Trophoblast cell (in vitro differentiated cells and primary cell): ENCODE results near the gene PADI1.

Source experiments
- DNase-seq, 2 donors: peaks; one replicate each; pipeline ENCODE4 v3.0.0-alpha.2; 2016
- H2AFZ ChIP-seq: 2 replicates; pipeline ENCODE4 v1.6.1; 2013; ENCODE audit warnings: low read length, moderate library complexity, mild to moderate bottlenecking; ENCODE audit not compliant: insufficient read depth, poor library complexity
- H2AK5ac ChIP-seq: 2 replicates; pipeline ENCODE4 v1.6.1; 2013; ENCODE audit warnings: mild to moderate bottlenecking, low read length
- H2BK120ac ChIP-seq: 2 replicates; pipeline ENCODE4 v1.6.1; 2013; ENCODE audit warnings: low read length, mild to moderate bottlenecking, moderate library complexity; ENCODE audit not compliant: insufficient read depth, poor library complexity
- H2BK12ac ChIP-seq: 2 replicates; pipeline ENCODE4 v1.6.1; 2013; ENCODE audit warnings: mild to moderate bottlenecking, low read length, moderate library complexity
- H2BK5ac ChIP-seq: 2 replicates; pipeline ENCODE4 v1.6.1; 2013; ENCODE audit warnings: low read length, low read depth, moderate library complexity, mild to moderate bottlenecking; ENCODE audit not compliant: poor library complexity
- H3K14ac ChIP-seq: 2 replicates; pipeline ENCODE4 v1.6.1; 2013; ENCODE audit warnings: mild to moderate bottlenecking, low read length
- H3K18ac ChIP-seq: 2 replicates; pipeline ENCODE4 v1.6.1; 2013; ENCODE audit warnings: mild to moderate bottlenecking, low read length
- H3K23ac ChIP-seq: 2 replicates; pipeline ENCODE4 v1.6.1; 2013; ENCODE audit warnings: low read length
- H3K27ac ChIP-seq: 2 replicates; pipeline ENCODE4 v1.5.1; 2013; ENCODE audit warnings: low read depth, mild to moderate bottlenecking, inconsistent platforms, low read length, moderate library complexity
- H3K27me3 ChIP-seq: 2 replicates; pipeline ENCODE4 v1.6.1; 2013; ENCODE audit warnings: inconsistent platforms, mild to moderate bottlenecking, low read length, moderate library complexity; ENCODE audit not compliant: insufficient read depth
- H3K36me3 ChIP-seq, 2 experiments: 1 replicate in 1 of 2; 2 replicates in 1 of 2; pipeline ENCODE4 v1.6.1; 2013; ENCODE audit warnings: low read length in 2 of 2, mild to moderate bottlenecking in 2 of 2, moderate library complexity in 1 of 2; ENCODE audit not compliant: insufficient read depth in 2 of 2, control insufficient read depth in 1 of 2
- H3K4ac ChIP-seq: 2 replicates; pipeline ENCODE4 v1.6.1; 2013; ENCODE audit warnings: low read depth, mild to moderate bottlenecking, low read length, moderate library complexity
- H3K4me1 ChIP-seq, 2 experiments: 1 replicate in 1 of 2; 2 replicates in 1 of 2; pipeline ENCODE4 v1.6.1; 2013; ENCODE audit warnings: low read length in 2 of 2, mild to moderate bottlenecking in 2 of 2, moderate library complexity in 1 of 2; ENCODE audit not compliant: insufficient read depth in 2 of 2, control insufficient read depth in 1 of 2
- H3K4me2 ChIP-seq: 2 replicates; pipeline ENCODE4 v1.6.1; 2013; ENCODE audit warnings: inconsistent platforms, mild to moderate bottlenecking, low read length, moderate library complexity
- H3K4me3 ChIP-seq: 2 replicates; pipeline ENCODE4 v1.5.1; 2013; ENCODE audit warnings: mild to moderate bottlenecking, low read depth, low read length, inconsistent platforms
- H3K79me1 ChIP-seq: one replicate; pipeline ENCODE4 v1.6.1; 2013; ENCODE audit warnings: low read length
- H3K79me2 ChIP-seq: 2 replicates; pipeline ENCODE4 v1.6.1; 2013; ENCODE audit warnings: low read length, mild to moderate bottlenecking; ENCODE audit not compliant: control insufficient read depth, insufficient read depth, poor library complexity
- H3K9ac ChIP-seq: 2 replicates; pipeline ENCODE4 v1.6.1; 2013; ENCODE audit warnings: mild to moderate bottlenecking, low read length
- H3K9me3 ChIP-seq: 2 replicates; pipeline ENCODE4 v1.6.1; 2013; ENCODE audit warnings: low read depth, mild to moderate bottlenecking, control low read depth, inconsistent platforms, low read length; ENCODE audit not compliant: insufficient read depth
- H4K12ac ChIP-seq: 2 replicates; pipeline ENCODE4 v1.6.1; 2013; ENCODE audit warnings: low read depth, mild to moderate bottlenecking, low read length, moderate library complexity
- H4K8ac ChIP-seq: 2 replicates; pipeline ENCODE4 v1.6.1; 2013; ENCODE audit warnings: low read depth, mild to moderate bottlenecking, low read length, moderate library complexity
- H4K91ac ChIP-seq: one replicate; pipeline ENCODE4 v1.6.1; 2013; ENCODE audit warnings: low read depth, mild to moderate bottlenecking, low read length, moderate library complexity
- WGBS: extraction: QIAGEN DNeasy Blood & Tissue Kit; methylation state at CpG from one replicate; pipeline ENCODE4 v1.1.7; 2013; ENCODE audit warnings: missing lambda C conversion rate; ENCODE audit not compliant: insufficient read length, insufficient coverage; ENCODE audit errors: extremely low coverage; 5-methylcytosine and 5-hydroxymethylcytosine counted together

The PADI1 gene

GRCh38 chr1:17177651-17178050 is 27.3 kb upstream of the PADI1 start:
- Histone ChIP-seq H3K79me1 (no peaks in the 10 kb centered on the region), H2AK5ac (no peak overlapping the region), H3K18ac (no peak overlapping the region), H3K9ac (no peak overlapping the region), H3K36me3 (no peaks in the 10 kb centered on the region), H3K4me3 (no peak overlapping the region), H3K27me3 (no peaks in the 10 kb centered on the region), H3K4ac (no peak overlapping the region), H3K79me2 (no peaks in the 10 kb centered on the region), H3K4me1 (peaks cover 4% of the 10 kb centered on the region in 2 experiments), H3K27ac (no peak overlapping the region), H2BK5ac (no peak overlapping the region), H3K9me3 (peaks cover 2% of the 10 kb centered on the region), H4K12ac (no peak overlapping the region), H3K23ac (no peak overlapping the region), H4K91ac (no peak overlapping the region), H3K4me2 (no peak overlapping the region), H2AFZ (no peak overlapping the region), H2BK120ac (no peak overlapping the region), H3K14ac (no peak overlapping the region), H4K8ac (no peak overlapping the region), H2BK12ac (no peak overlapping the region)
- no CpG with 5 or more reads among the region's 1 CpG for WGBS
- DNase-seq: peak in 1 of 2 donors; percentile 71

- Histone ChIP-seq H3K27me3 (no peaks in the 10 kb centered on the region), H3K4me2 (no peak overlapping the region), H4K12ac (no peak overlapping the region), H3K9ac (no peak overlapping the region), H3K23ac (no peak overlapping the region), H3K18ac (no peak overlapping the region), H3K79me2 (no peaks in the 10 kb centered on the region), H4K91ac (no peak overlapping the region), H3K27ac (no peak overlapping the region), H3K36me3 (no peaks in the 10 kb centered on the region), H3K9me3 (peaks cover 1% of the 10 kb centered on the region), H2AFZ (no peak overlapping the region), H3K14ac (no peak overlapping the region), H3K4me1 (peaks cover 4 to 13% of the 10 kb centered on the region in 2 experiments), H2BK120ac (no peak overlapping the region), H2BK12ac (no peak overlapping the region), H2BK5ac (no peak overlapping the region), H3K4me3 (no peak overlapping the region), H3K79me1 (no peaks in the 10 kb centered on the region), H3K4ac (no peak overlapping the region), H2AK5ac (no peak overlapping the region), H4K8ac (no peak overlapping the region)
- WGBS: no CpG with 5 or more reads among the region's 6 CpGs
- peak; percentile 26 to 71 for DNase-seq
These were observed 23.0 kb upstream of the PADI1 start for GRCh38 chr1:17181781-17182464.

GRCh38 chr1:17183388-17184160 is 21.4 kb upstream of the PADI1 start:
- no peak overlapping the region for H3K4ac ChIP-seq
- no peak overlapping the region for H4K8ac ChIP-seq
- H3K4me2 ChIP-seq: no peak overlapping the region
- WGBS: no CpG with 5 or more reads among the region's 12 CpGs
- H2AK5ac ChIP-seq: no peak overlapping the region
- no peaks in the 10 kb centered on the region for H3K79me2 ChIP-seq
- H2BK120ac ChIP-seq: no peak overlapping the region
- H3K9me3 ChIP-seq: peaks cover 1% of the 10 kb centered on the region
- H3K36me3 ChIP-seq: no peaks in the 10 kb centered on the region
- no peak overlapping the region for H3K4me3 ChIP-seq
- H3K4me1 ChIP-seq: peaks cover 4 to 14% of the 10 kb centered on the region in 2 experiments
- no peak overlapping the region for H4K91ac ChIP-seq
- no peak overlapping the region for H2BK12ac ChIP-seq
- no peak overlapping the region for H3K27ac ChIP-seq
- H3K79me1 ChIP-seq: no peaks in the 10 kb centered on the region
- peak in 1 of 2 donors; percentile 33 for DNase-seq
- no peak overlapping the region for H4K12ac ChIP-seq
- H3K23ac ChIP-seq: no peak overlapping the region
- no peak overlapping the region for H3K9ac ChIP-seq
- H3K27me3 ChIP-seq: no peaks in the 10 kb centered on the region
- no peak overlapping the region for H2AFZ ChIP-seq
- H2BK5ac ChIP-seq: no peak overlapping the region
- H3K14ac ChIP-seq: no peak overlapping the region
- H3K18ac ChIP-seq: no peak overlapping the region

DNA sequence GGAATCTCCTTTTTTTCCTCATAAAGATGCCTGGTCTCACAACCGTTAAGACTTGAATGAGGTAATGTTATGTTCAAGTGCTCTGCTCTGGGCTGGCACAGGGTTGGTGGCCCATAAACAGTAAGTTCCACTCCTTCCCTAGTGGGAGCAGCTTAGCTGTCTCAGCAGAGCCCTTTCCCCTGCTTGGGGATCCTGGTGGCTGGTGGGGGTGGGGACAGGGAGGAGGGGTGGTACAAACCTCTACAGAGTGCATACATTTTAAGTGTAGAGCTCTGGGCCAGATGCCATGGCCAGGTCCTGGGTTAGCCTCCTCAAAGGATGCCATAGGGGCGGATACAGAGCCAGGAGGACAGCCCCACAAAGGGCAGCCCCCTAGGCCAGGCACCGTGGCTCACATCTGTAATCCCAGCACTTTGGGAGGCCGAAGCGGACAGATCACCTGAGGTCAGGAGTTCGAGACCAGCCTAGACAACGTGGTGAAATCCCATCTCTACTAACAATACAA is 20.7 kb upstream of the PADI1 start:
- Histone ChIP-seq H3K27ac (no peak overlapping the region), H3K4me3 (no peak overlapping the region)
- no CpG with 5 or more reads among the region's 7 CpGs for WGBS

More for the DNA sequence above, 20.7 kb upstream of the PADI1 start:
- no peak overlapping the region for H2AFZ ChIP-seq
- no peak overlapping the region for H3K4me2 ChIP-seq
- H3K14ac ChIP-seq: no peak overlapping the region
- H3K9me3 ChIP-seq: peaks cover 1% of the 10 kb centered on the region
- no peak overlapping the region for H2AK5ac ChIP-seq
- H3K4ac ChIP-seq: no peak overlapping the region
- no peak overlapping the region for H3K23ac ChIP-seq
- no peaks in the 10 kb centered on the region for H3K79me2 ChIP-seq
- H3K9ac ChIP-seq: no peak overlapping the region
- no peaks in the 10 kb centered on the region for H3K36me3 ChIP-seq
- H4K12ac ChIP-seq: no peak overlapping the region
- H2BK120ac ChIP-seq: no peak overlapping the region
- H2BK5ac ChIP-seq: no peak overlapping the region
- peaks cover 4 to 14% of the 10 kb centered on the region in 2 experiments for H3K4me1 ChIP-seq
- no peak overlapping the region for H2BK12ac ChIP-seq
- peak in 1 of 2 donors; percentile 71 for DNase-seq
- no peak overlapping the region for H3K18ac ChIP-seq
- no peaks in the 10 kb centered on the region for H3K27me3 ChIP-seq
- no peak overlapping the region for H4K8ac ChIP-seq
- H4K91ac ChIP-seq: no peak overlapping the region
- no peaks in the 10 kb centered on the region for H3K79me1 ChIP-seq
